NCI-H82 treated with DMSO at 0.1 percent for 48 hours (cell line): ENCODE results near the gene SMO.
"Not testable (repeated sequence)": the region's sequence is repeated elsewhere in the genome, so short reads cannot be mapped to it uniquely, and the experiment has no call there.

Source experiments
- DNase-seq: peaks from one replicate; lab custom pipeline; 2025; ENCODE audit not compliant: unreplicated experiment; lab: John Stamatoyannopoulos, UW

Gene SMO

DNA sequence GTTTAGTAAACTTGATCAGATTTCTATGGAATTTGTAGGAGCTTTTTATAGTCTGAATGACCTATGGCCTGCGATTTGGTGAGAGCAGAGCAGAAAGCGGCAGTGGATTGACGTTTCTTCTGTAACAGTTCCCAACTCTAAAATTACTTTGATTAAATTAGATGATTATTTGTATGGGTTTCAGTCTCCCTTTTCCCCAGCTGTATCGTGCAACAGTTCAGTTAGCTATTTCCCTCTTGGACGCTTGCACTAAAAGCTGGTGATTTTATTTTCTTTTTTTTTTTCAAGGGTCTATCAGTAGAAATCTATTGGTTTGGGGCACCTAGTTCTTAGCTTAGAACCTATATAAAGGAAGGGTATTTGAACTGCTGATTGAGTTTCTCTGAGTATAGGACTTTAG is 43.2 kb downstream of the SMO start:
- DNase-seq: no peak

DNA sequence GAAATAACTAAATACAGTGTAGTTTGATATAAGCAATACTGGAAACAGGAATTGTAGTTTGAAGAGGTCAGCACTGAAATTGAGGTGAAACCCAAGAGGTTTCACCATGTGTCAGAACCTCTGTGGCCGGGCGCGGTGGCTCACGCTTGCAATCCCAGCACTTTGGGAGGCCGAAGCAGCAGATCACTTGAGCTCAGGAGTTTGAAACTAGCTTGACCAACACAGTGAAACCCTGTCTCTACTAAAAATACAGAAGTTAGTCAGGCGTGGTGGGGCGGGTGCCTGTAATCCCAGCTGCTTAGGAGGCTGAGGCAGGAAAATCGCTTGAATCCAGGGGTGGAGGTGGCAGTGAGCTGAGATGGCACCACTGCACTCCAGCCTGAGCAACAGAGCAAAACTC is 50.1 kb downstream of the SMO start:
- DNase-seq: no peak

DNA sequence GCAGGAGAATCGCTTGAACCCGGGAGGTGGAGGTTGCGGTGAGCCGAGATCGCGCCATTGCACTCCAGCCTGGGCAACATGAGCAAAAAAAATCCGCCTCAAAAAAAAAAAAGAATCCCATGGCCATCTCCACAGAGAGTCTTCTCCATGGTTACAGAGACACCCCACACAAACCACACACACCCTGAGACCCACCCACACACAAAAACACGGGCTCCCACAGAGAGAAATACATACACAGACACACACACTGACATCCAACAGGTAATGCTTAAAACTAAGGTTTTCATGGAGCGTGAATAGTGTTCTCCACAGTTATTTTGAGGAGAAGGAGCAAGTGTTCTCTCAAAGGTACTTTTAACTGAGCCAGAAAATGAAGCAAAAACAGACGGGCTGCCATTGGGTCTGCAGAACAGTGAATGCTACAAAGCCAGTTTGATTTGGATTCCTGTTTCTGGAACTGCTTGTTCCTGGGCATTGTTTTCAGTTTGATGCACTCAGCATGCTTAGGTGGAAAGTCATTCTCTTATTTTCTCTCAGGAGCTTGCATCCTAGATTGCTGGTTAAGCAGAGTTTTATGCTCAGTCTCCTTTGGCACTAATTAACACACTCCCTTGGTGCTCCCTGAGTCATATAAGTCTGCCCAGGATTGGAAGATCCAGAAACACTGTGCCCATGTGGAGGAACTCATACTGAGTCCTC is 51.8 kb downstream of the SMO start:
- DNase-seq: no peak

DNA sequence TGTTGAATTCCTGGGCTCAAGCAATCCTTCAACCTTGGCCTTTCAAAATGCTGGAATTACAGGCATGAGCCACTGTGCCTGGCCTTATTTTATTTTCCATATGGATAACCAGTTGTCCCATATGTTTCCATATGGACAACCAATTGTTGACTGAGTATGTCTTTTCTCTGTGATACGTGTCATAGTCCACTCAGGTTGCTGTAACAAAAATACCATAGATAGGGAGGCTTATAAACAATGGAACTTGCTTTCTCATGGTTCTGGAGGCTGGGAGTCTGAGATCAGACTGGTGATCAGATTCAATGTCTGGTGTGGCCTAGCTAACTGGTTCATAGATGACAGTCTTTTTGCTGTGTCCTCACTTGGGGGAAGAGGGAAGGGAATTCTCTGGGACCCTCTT is 55.8 kb downstream of the SMO start:
- no peak for DNase-seq

DNA sequence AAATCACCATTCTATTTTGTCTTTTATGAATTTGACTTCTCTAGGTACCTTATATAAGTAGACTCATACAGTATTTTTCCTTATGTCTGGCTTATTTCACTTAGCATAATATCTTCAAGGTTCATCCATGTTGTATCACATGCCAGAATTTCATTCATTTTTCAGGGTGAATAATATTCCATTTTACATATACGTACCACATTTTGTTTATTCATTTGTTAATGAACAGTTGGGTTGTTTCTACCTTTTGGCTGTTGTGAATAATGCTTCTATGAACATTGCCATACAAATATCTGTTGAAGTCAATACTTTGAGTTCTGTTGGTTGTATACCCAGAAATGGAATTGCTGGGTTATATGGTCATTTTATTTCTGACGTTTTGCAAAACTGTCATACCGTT is 57.1 kb downstream of the SMO start:
- no peak for DNase-seq

DNA sequence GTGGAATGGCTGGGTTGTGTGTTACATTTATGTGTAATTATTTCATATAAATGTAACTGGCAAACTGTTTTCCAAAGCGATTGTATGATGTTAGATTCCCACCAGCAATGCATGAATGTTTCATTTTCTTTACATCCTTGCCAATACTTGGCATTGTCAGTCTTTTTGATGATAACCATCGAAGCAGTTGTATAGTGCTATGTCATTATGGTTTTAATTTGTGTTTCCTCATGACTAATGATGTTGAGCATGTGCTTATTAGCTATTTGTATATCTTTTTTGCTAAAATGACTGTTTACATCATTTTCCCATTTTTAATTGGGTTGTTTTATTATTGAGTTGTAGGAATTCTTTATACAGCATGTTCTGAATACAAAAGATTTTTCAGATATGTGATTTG is 58.7 kb downstream of the SMO start:
- no peak for DNase-seq

DNA sequence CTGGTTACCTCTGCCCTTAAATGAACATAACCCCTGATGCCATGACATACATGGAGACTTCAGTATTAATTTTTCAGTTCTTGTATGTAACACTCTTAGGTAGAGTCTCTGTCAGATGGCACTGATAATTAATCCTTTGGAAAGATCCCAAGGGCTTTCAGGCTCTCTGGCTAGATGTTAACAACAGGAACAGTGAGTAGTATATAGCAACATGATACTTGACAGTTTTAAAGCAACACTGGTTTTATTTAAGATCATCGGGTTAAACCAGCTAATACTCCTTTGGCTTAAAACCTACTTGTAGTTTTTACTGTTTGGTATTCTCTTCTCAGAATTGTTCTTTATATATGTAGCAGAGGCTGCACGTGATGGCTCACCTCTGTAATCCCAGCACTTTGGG is 63.7 kb downstream of the SMO start:
- peak; percentile 55 for DNase-seq

DNA sequence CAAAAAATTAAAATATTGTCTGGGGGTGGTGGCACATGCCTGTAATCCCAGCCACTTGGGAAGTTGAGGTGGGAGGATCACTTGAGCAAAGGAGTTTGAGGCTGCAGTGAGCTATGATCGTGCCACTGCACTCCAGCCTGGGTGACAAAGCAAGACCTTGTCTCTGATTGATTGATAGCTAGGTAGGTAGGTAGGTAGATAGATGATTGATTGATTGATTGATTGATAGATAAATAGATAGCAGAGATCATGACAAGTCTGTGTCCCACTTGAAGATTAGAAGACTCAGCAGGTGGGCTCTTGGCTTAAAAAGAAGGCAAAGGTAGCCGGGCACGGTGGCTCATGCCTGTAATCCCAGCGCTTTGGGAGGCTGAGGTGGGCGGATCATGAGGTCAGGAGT is 64.2 kb downstream of the SMO start:
- DNase-seq: not testable (repeated sequence)

DNA sequence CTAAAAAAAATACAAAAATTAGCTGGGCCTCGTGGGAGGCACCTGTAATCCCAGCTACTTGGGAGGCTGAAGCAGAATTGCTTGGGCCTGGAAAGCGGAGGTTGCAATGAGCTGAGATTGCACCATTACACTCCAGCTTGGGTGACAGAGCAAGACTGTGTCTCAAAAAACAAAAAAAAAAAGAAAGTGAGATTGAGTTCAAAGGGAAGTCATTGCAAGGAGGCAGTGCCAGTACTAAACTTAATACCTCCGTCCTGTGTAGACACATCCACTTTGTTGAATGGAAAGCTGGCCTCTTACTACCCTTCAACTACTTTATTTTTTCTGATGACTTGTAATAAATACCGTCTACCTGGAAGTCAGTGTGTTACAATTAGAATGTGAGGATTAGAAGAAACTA is 67.4 kb downstream of the SMO start:
- no peak for DNase-seq

DNA sequence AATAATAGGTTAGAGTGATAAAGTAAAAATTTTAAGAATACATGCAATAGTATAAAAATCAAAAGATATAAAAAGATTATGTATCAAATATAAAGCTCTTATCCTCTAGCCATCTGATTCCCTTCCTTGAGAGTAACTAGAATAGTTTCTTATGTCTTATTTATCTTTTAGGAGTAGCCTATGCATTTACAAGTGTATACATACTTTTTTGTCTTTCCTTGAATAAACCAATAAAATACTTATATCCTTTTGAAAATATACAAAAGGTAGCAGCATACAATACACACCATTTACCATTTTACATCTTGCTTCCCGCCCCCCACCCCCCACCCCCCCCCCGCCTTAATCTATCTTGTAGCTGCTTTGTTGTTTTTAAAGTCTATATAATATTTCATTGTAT is 67.8 kb downstream of the SMO start:
- DNase-seq: no peak

DNA sequence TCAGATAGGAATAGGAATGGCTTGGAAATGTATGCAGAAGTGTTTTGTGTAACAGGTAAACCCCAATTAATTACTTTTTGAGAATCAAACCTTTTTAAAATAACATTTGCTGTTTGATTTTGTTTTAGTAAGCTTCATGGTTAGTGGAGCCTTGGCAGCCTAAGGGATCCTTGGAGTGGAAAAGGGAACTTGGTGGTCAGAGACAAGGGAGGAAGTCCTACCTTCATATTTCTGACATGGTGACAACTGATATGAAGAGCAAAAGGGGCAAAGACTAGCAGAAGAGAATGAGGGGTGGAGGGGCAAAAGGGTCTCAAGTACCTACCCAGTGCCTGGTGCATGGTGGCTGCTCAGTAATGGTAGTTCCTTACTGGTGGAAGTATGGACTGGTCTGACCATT is 68.7 kb downstream of the SMO start:
- DNase-seq: no peak

DNA sequence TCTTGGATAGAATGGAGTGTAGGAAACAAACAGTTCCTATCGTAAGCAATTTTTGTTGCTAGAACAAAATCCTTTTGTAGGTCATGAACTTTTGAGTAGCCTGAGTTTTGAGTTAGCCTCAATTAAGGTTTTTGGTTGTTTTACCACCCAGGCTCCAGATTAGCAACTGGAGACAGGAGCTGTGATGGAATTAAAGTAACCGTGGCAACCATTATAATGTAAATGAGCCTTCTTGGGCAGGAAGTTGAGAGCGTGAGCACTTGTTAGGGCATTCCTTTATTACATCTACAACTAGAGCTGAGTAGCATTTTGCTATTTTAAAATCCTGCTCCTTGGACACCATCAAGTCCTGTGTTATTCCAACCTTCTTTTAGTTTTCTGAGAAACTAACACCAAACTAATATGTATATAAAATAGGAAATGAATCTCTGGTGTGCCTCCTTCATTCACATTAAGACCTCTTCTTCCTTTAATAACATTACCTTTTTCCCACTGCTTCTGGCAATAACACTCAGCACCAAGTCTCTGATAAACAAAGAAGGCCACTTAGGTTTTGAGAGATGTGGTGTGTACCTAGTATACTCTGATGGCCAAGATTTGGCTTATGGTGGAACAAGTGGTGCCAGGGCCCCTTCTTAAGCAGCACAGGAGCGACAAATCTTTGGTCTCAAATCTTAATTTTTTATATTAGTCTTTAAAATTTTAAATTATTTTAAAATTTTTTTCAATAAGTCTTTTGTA is 70.4 kb downstream of the SMO start:
- peak; percentile 29 for DNase-seq

DNA sequence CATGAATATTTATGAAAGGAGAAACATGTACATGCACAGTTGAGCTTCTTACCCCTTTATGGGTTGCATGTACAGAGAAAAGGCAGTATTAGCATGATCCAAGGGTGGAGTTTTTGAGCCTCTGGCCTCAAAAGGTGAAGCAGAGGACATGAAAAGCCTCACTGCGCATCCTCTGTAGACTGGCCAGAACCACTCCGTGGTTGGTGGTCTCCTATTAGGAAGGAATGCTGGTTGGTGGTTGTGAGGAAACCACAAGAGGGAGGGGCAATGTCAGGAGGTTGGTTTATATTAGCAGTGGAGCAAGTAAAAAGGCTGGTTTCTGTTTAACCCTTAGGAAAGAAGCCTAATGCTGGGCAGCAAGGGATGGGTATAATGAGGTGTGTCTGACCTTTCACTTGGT is 73.9 kb downstream of the SMO start:
- DNase-seq: no peak
